CD4-positive, alpha-beta T cell treated with Interleukin-1 beta for 1 hour (primary cell): Measurements from ENCODE around the gene CYLC2.

Experiments used
- DNase-seq, 2 donors: peaks; one replicate each; pipeline ENCODE4 v3.0.0-alpha.2; 2020 to 2022

The CYLC2 gene

DNA sequence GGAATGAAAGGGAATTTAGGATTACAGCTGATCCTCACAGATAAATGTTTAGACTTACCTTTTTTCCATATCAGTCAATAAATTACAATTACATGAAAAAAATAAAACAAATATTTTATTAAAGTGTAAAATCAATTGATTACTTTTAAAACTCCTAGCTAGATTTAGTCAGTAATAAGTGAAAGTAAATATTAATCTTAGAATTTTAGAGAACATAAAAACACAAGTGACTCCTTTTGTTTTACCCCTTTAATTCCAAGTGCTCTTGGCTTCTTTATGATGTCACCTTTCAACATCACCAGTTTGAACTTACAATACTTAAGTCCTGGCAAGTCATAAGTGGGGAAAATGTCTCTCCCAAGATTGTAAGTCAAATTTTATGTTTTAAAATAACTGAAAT lies at the start of gene CYLC2:
CYLC2 (plus strand) TSS at position 301 of the 400 bp plus-strand sequence; CDS start at position 349, 48 bp downstream.
- DNase-seq: no peak

- no peak for DNase-seq
Observed at GRCh38 chr9:102950346-102950745, 44.8 kb upstream of the CYLC2 start.

- DNase-seq: no peak
Observed at GRCh38 chr9:102966999-102967398, 28.1 kb upstream of the CYLC2 start.

DNA sequence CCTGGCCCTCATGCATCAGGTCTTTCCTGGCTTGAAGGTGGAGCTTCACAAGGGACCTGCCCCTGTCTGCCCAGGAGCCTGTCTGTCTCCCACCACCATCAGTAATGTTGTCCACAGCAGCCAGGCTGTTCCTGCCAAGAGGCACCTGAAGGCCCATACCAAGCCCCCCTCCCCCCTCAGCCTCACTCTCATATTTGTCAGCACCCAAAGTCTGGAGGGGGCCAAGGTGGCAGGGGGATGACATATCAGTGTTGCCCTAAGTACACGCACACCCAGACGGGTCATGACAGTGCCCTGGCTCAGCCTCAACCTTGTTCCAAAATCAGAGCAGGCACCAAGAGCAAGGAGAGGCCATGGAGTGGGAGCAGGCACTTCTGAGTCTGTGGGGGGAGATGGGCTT lies 27.2 kb upstream of the CYLC2 start:
- no peak for DNase-seq

DNA sequence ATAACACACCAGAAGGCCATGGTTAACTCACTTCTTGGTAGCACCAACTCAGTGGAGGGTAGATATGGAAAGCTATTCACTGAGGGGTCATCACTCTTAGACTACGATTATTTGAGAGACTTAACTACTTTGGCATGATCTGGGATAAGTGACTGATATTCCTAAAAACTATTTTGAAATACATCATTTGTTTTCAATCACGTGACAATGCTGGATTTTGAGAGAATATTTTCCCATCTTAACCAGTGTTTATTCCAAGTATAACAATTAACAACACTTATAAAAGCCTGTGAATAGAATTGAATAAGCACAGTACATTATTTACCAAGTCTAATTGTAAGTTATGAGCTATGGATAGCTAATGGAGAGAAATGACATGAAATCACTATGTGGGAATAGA lies 22.4 kb upstream of the CYLC2 start:
- DNase-seq: no peak

DNA sequence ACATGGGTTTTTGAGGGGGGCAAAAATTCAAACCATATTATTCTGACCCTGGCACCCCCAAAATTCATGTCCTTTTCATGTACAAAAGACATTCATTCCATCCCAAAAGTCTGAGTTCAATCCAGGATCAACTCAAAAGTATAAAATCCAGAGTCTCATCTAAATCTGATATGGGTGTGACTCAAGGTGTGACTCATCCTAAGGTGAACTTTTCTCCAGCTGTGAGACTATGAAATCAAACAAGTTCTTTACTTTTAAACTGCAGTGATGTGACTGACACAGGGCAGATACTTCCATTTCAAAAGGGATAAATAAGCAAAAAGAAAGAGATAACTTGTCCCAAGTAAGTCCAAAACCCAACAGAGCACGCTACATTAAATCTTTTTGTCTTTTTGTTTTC lies 20.6 kb upstream of the CYLC2 start:
- no peak for DNase-seq

DNA sequence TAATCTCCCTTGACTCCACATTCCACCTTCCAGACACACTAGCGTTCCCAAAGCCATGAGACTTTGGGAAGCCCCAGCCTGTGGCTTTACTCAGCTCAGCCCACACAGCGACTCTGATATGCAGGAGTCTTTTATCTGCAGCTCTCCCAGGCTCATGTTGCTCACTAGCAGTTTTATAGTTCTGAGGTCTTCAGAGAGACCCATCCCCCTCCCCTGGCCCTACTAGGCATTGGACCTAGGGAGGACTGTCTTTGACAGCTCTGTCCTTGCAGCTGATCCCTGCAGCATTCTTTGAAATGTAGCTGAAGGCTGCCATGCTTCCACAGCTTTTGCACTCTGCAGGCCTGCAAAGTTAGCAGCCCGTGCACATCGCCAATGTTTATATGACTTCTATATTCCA lies 19.9 kb upstream of the CYLC2 start:
- no peak for DNase-seq

DNA sequence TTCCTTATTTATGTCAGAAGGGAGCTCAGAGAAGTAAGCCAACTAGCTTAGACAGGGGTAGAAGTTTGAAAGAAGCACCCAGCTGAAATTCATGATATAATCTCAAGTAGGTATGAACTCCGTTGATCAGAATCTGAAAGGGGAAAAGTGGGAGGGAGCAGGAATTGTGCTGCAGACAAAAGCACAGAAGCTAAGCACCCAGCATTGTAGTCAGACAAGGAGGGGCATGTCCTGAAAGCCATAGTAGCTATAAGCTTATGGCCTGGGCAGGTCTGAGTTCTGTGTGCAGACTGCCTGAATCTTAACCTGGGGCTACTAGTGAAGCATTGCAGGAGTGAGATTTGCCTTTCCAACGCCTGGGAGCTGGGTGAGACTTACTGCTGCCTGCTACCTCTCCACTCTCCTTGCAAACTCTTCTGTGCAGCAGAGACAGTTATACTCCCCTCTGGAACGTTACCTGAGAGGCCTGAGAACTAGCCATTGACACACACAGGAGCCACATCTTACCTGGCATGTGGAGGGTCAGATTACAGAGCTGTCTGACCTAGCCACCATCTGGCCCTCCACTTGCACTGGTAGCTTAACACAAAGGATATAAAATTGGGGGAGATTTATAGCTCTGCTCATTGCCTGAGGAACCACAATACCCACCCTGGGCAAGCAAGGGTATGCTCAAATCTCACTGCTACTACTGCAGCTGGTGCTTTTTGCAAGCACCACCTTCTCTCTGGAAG lies 9.8 kb upstream of the CYLC2 start:
- DNase-seq: no peak

DNA sequence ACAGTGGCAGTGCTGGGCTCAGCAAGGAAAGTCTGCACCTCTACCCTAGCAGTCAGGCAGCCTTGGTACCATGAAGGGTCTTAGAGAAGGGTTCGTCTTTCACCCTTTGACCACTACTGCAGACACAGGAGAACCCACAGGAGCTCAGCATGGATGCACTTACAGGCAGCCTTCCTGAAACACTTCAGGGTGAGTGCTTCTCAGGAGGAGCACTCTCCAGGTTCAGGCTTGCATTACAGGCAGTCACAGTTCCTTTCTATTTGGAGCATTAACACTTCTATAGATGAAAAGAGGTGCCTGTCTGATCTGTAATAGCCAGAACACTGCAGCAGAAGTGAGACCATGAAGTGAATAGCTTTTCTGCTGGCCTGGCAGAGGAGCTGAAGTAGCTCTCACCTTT lies 8.7 kb upstream of the CYLC2 start:
- no peak for DNase-seq

DNA sequence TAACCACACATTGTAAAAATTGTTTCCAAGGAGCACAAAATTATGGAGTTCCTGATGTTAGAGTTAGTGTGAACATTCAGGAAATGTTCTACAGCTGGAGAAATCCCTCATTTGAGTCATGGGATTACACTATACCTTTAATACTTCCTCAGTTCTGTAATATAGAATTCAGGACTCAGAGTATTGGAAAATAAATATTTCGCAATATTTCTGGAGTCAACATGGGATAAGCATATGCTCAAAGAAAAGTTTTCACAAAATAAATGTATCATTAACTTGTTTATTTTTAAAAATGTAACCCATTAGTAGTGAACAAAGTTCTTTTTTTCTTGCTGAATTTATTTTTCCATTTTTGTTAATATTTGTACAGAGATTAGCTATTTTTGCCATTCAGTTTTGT lies 8.6 kb downstream of the CYLC2 start:
- DNase-seq: no peak

GRCh38 chr9:103014242-103014641 lies 19.1 kb downstream of the CYLC2 start:
- no peak for DNase-seq

- DNase-seq: no peak
Observed at GRCh38 chr9:103025796-103026195, 30.7 kb downstream of the CYLC2 start.

DNA sequence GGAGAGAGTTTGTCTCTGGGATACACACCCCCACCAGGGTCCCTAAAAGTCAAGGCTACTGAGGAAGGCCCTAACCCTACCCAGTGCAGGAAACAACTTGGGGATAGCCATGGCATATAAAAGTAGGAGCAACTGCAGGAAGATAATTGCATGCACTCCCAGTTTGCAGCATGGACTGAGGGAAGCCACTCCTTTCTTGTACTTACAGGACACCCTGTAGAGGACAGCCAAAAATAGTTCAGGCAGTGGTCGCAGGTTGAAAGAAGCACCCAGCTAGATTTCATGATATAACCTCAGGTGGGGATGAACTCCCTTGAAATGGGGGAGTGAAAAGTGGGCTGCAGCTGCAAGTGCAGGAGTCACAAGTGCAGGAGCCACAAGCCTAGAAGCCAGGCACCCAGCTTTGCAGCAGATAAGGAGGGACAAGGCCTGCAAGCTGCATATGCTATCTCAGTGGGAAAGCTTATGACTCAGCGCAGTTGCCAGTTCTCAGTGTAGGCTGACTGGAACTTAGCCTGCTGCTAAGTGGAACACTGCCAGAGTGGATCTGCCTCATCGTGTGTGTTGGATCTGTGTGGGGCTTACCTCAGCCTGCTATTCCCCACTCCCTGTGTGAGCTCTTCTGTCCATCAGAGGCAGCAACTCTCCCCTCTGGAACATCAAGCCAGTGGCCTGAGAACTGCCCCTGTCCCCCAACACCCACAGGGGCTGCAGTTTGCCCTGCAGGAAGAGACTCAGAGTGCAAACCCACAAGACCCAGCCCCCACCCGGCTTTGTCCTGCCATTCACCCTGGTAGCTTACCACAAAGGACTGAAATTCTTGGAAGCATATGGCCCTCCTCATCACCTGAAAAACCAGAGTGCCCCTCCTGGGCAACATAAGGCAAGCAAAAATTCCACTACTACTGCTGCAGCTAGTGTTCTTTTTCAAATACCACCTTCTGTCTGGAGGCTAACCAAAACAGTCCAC lies 42.7 kb downstream of the CYLC2 start:
- DNase-seq: no peak

- DNase-seq: no peak
Observed at GRCh38 chr9:103041961-103042360, 46.8 kb downstream of the CYLC2 start.
